HL-60 (cell line): ENCODE measurements around the gene SRSF7.
"Not testable (repeated sequence)": the region's sequence is repeated elsewhere in the genome, so short reads cannot be mapped to it uniquely, and the experiment has no call there.

Experiments
- DNase-seq, 2 experiments: peaks; one replicate each; pipeline ENCODE4 v3.0.0-alpha.2; 2010 to 2020; ENCODE audit warnings: low read depth in 1 of 2, low spot score in 1 of 2
- H3K27ac ChIP-seq: fragments of 250-450 bp; sonication (Bioruptor Pico); replicated peaks from 2 replicates; pipeline ENCODE4 v1.5.1; 2020; ENCODE audit warnings: mild to moderate bottlenecking, moderate library complexity
- H3K27me3 ChIP-seq: fragments of 250-450 bp; sonication (Bioruptor Pico); 2 replicates; pipeline ENCODE4 v1.5.1; 2021; ENCODE audit warnings: mild to moderate bottlenecking, moderate library complexity; ENCODE audit not compliant: insufficient read depth, poor library complexity, severe bottlenecking
- H3K4me3 ChIP-seq: replicated peaks from 2 replicates; pipeline ENCODE4 v1.5.1; 2011; ENCODE audit warnings: mild to moderate bottlenecking, control low read depth, low read length; ENCODE audit not compliant: insufficient read depth
- CTCF ChIP-seq: IDR thresholded peaks from one replicate; pipeline ENCODE4 v1.5.1; 2011; ENCODE audit warnings: low read length, control low read depth, inconsistent platforms; ENCODE audit not compliant: insufficient read depth
- GABPA ChIP-seq: IDR thresholded peaks from 2 replicates; pipeline ENCODE4 v1.6.1; 2012; ENCODE audit warnings: low read depth
- POLR2AphosphoS5 ChIP-seq: IDR thresholded peaks from 2 replicates; pipeline ENCODE4 v1.6.1; 2012; ENCODE audit warnings: low read depth
- REST ChIP-seq: IDR thresholded peaks from 2 replicates; pipeline ENCODE4 v1.6.1; 2012; ENCODE audit warnings: low read depth; ENCODE audit not compliant: insufficient replicate concordance
- SPI1 ChIP-seq: IDR thresholded peaks from 2 replicates; pipeline ENCODE4 v1.6.1; 2012; ENCODE audit warnings: low read depth, mild to moderate bottlenecking, borderline replicate concordance

SRSF7 gene

GRCh38 chr2:38704664-38705063, 46.5 kb downstream of the SRSF7 start:
- Histone ChIP-seq H3K27me3 (no peaks in the 10 kb centered on the region), H3K27ac (no peak overlapping the region), H3K4me3 (no peak overlapping the region)
- no peak for TF ChIP-seq CTCF
- TF ChIP-seq POLR2AphosphoS5, result no peak
- TF ChIP-seq GABPA, result no peak
- no peak for TF ChIP-seq REST
- TF ChIP-seq SPI1, result no peak
- DNase-seq, result no peak

- not testable (repeated sequence) for H3K4me3 ChIP-seq, DNase-seq, H3K27ac ChIP-seq, H3K27me3 ChIP-seq
Observed at GRCh38 chr2:38703336-38703735, 47.8 kb downstream of the SRSF7 start.

- TF ChIP-seq REST (no peak), POLR2AphosphoS5 (no peak), CTCF (no peak), SPI1 (no peak), GABPA (no peak)
- no peak for DNase-seq
- Histone ChIP-seq H3K4me3 (no peak overlapping the region), H3K27me3 (no peaks in the 10 kb centered on the region), H3K27ac (no peak overlapping the region)
Observed at GRCh38 chr2:38702413-38702812, 48.7 kb downstream of the SRSF7 start.

- Histone ChIP-seq H3K27me3 (no peaks in the 10 kb centered on the region), H3K27ac (no peak overlapping the region), H3K4me3 (no peak overlapping the region)
- DNase-seq, result no peak
- TF ChIP-seq POLR2AphosphoS5 (no peak), CTCF (no peak), SPI1 (no peak), REST (no peak), GABPA (no peak)
Observed at GRCh38 chr2:38701542-38701941, 49.6 kb downstream of the SRSF7 start.
